ENCODE results near the gene KIFC3. TPM values are rescaled to one million over a fixed set of nuclear protein-coding genes. Genes with fewer than 3 reads are reported as not detected.

KIFC3 gene
- total and polyA plus RNA-seq, 9 donors = 4.6 to 54.0 (median 23.8) TPM

GRCh38 chr16:57788951-57789350 lies 13.3 kb downstream of the KIFC3 start:
- Histone ChIP-seq H3K4me1 (ENCODE audit: insufficient read depth) (peaks cover 18% of the 10 kb centered on the region), H3K9me3 (no peaks in the 10 kb centered on the region), H3K4me3 (no peak overlapping the region), H3K36me3 (no peaks in the 10 kb centered on the region), H3K27me3 (no peaks in the 10 kb centered on the region), H3K27ac (peak overlapping the region in 1 of 2 donors; percentile 17)
- no peak for DNase-seq
- intact Hi-C loops (cut with DNase I) = no loop called here
- TF ChIP-seq CTCF (IDR thresholded peaks at IDR 0.05) (no peak), POLR2A (IDR thresholded peaks at IDR 0.05) (no peak), EP300 (IDR thresholded peaks at IDR 0.05) (no peak)
- 91 to 93% (median 93%) methylated on average over 12 of the region's 12 CpGs for WGBS, 3 donors

GRCh38 chr16:57788252-57788841 lies 13.9 kb downstream of the KIFC3 start:
- TF ChIP-seq CTCF (IDR thresholded peaks at IDR 0.05) = no peak
- no peak for TF ChIP-seq POLR2A (IDR thresholded peaks at IDR 0.05)
- TF ChIP-seq EP300 (IDR thresholded peaks at IDR 0.05) = no peak
- Histone ChIP-seq H3K27me3 (no peaks in the 10 kb centered on the region), H3K4me3 (no peak overlapping the region), H3K9me3 (no peaks in the 10 kb centered on the region), H3K27ac (peak overlapping the region in 1 of 2 donors; percentile 17), H3K4me1 (ENCODE audit: insufficient read depth) (peaks cover 18% of the 10 kb centered on the region), H3K36me3 (no peaks in the 10 kb centered on the region)
- intact Hi-C loops (cut with DNase I) = no loop called here
- 26 to 36% (median 26%) methylated on average over 17 of the region's 17 CpGs for WGBS, 3 donors
- DNase-seq = peak in 3 of 5 donors; percentile 38 to 64 (median 55)

DNA sequence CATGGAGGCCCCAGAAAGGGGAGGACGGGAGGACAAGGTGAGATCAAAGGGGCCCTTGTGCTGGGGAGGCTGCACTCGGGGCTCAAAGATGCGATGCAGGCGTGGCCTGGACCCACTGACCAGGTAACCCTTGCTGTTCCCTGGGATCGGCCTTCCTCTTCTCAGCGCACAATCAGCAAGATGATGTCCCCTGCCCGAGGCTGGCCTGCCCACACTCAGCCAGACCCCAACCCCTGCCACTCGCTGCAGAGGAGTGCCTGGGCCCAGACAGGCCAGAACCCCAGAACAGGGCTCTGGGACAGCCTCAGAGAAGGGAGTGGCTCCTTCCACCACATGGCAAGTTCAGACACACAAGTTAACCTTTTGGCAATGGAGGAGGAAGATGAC lies 14.8 kb downstream of the KIFC3 start:
- Histone ChIP-seq H3K27ac (peak overlapping the region; percentile 18 to 29), H3K4me3 (no peak overlapping the region), H3K36me3 (no peaks in the 10 kb centered on the region), H3K9me3 (no peaks in the 10 kb centered on the region), H3K4me1 (ENCODE audit: insufficient read depth) (peaks cover 18% of the 10 kb centered on the region), H3K27me3 (no peaks in the 10 kb centered on the region)
- DNase-seq = no peak
- TF ChIP-seq POLR2A (IDR thresholded peaks at IDR 0.05) (no peak), CTCF (IDR thresholded peaks at IDR 0.05) (no peak), EP300 (IDR thresholded peaks at IDR 0.05) (no peak)
- WGBS, 3 donors = 79 to 84% (median 83%) methylated on average over 8 of the region's 8 CpGs
- intact Hi-C loops (cut with DNase I) = no loop called here

DNA sequence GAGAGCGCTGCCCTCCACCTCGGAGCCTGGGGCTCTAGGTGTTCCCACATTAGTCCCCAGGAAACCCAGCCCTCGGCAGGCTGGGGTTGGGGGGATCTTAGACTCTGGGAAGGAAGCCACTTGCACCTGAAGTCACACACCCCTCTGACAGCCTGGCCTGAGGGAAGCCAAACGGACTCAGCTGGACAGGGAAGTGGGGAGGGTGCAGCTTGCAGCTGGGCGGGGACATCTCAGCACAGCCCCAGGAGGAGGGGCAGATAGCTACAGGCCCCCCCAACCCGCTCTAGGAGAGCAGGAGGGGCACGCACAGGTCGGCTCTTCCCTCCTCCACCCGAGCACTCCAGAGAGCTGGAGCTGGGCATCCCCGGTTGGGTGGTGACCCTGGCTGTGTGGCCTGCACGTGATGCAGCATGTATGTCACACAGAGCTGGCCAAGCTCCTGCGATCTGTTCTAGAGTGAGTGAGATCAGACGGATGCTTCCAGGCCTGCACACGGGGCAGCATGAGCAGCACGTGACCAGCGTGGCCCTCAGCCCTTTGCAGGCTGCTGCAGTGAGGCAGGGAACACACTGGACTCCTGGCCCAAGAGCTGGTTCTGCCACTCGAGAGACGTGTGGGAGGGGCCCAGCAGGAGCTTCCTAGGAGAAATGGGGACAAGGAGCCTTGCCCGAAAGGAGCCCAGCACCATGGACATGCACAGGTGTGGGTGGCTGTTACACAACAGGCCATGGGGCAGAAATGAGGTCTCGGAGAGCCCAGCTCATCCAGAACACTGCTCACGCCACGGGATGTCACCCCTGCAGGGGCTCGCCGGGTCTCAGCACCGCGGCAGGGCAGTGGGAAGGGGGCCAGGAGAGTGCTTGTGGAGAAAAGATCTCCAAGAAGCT lies 15.4 kb downstream of the KIFC3 start:
- DNase-seq = peak in 4 of 5 donors; percentile 51 to 87 (median 76)
- Histone ChIP-seq H3K27ac (peak overlapping the region; percentile 18 to 45), H3K4me3 (no peak overlapping the region), H3K27me3 (no peaks in the 10 kb centered on the region), H3K36me3 (no peaks in the 10 kb centered on the region), H3K4me1 (ENCODE audit: insufficient read depth) (peaks cover 18% of the 10 kb centered on the region), H3K9me3 (no peaks in the 10 kb centered on the region)
- WGBS, 3 donors = 51 to 58% (median 56%) methylated on average over 22 to 26 of the region's 26 CpGs
- no peak for TF ChIP-seq CTCF (IDR thresholded peaks at IDR 0.05)
- no peak for TF ChIP-seq POLR2A (IDR thresholded peaks at IDR 0.05)
- TF ChIP-seq EP300 (IDR thresholded peaks at IDR 0.05) = no peak
- intact Hi-C loops (cut with DNase I) = no loop called here
